Activated CD4-positive, alpha-beta T cell treated with anti-CD3 and anti-CD28 coated beads, Interleukin-2, amount 50 U/mL, for 24 hours (primary cell): ENCODE measurements around the gene GNG12.
A peak's percentile ranks its signal among the peaks of the same experiment; 100 is the strongest.

ENCODE experiments used
- DNase-seq, 2 donors: peaks; one replicate each; pipeline ENCODE4 v3.0.0-alpha.2; 2020; ENCODE audit warnings: low read depth in 1 of 2, low spot score in 1 of 2

GNG12 gene

GRCh38 chr1:67711158-67711854 lies 122.0 kb downstream of the GNG12 start:
- DNase-seq = no peak

- no peak for DNase-seq
These were observed 122.8 kb downstream of the GNG12 start for GRCh38 chr1:67710417-67710816.

GRCh38 chr1:67708606-67709005 lies 124.7 kb downstream of the GNG12 start:
- DNase-seq = no peak

GRCh38 chr1:67705735-67706453 lies 127.4 kb downstream of the GNG12 start:
- DNase-seq = no peak

- DNase-seq = no peak
These were observed 128.9 kb downstream of the GNG12 start for GRCh38 chr1:67704351-67704750.

- no peak for DNase-seq
These were observed 131.4 kb downstream of the GNG12 start for GRCh38 chr1:67701876-67702275.

- no peak for DNase-seq
These were observed 132.4 kb downstream of the GNG12 start for GRCh38 chr1:67700692-67701410.

GRCh38 chr1:67700220-67700619 lies 133.0 kb downstream of the GNG12 start:
- no peak for DNase-seq

- no peak for DNase-seq
These were observed 136.6 kb downstream of the GNG12 start for GRCh38 chr1:67696708-67697107.

- DNase-seq = no peak
These were observed 137.3 kb downstream of the GNG12 start for GRCh38 chr1:67695963-67696362.

GRCh38 chr1:67691712-67692111 lies 141.6 kb downstream of the GNG12 start:
- DNase-seq = no peak

GRCh38 chr1:67690411-67690810 lies 142.9 kb downstream of the GNG12 start:
- DNase-seq = no peak

GRCh38 chr1:67690018-67690363 lies 143.3 kb downstream of the GNG12 start:
- no peak for DNase-seq

- no peak for DNase-seq
These were observed 143.8 kb downstream of the GNG12 start for GRCh38 chr1:67689267-67690017.

- no peak for DNase-seq
These were observed 144.6 kb downstream of the GNG12 start for GRCh38 chr1:67688526-67689219.

GRCh38 chr1:67687649-67688048 lies 145.6 kb downstream of the GNG12 start:
- DNase-seq = no peak

GRCh38 chr1:67687198-67687545 lies 146.1 kb downstream of the GNG12 start:
- no peak for DNase-seq

- DNase-seq = peak; percentile 28 to 33
These were observed 146.7 kb downstream of the GNG12 start for GRCh38 chr1:67686267-67687197.

GRCh38 chr1:67685558-67686266 lies 147.6 kb downstream of the GNG12 start:
- peak; percentile 32 to 34 for DNase-seq
